ENCODE results near the gene POU6F2.

- TF ChIP-seq SMARCA4 (IDR thresholded peaks at IDR 0.05), result no peak
- TF ChIP-seq, protein P1, sequence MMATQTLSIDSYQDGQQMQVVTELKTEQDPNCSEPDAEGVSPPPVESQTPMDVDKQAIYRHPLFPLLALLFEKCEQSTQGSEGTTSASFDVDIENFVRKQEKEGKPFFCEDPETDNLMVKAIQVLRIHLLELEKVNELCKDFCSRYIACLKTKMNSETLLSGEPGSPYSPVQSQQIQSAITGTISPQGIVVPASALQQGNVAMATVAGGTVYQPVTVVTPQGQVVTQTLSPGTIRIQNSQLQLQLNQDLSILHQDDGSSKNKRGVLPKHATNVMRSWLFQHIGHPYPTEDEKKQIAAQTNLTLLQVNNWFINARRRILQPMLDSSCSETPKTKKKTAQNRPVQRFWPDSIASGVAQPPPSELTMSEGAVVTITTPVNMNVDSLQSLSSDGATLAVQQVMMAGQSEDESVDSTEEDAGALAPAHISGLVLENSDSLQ (IDR thresholded peaks at IDR 0.05), result no peak
These were observed 106.1 kb downstream of the POU6F2 start for GRCh38 chr7:39083781-39084180.
